IPS DF 19.7 (cell line): ENCODE measurements around the gene FMN2.

Experiments used
- DNase-seq: peaks from one replicate; pipeline ENCODE4 v3.0.0-alpha.2; 2013; ENCODE audit warnings: low read depth, low spot score

Gene FMN2

DNA sequence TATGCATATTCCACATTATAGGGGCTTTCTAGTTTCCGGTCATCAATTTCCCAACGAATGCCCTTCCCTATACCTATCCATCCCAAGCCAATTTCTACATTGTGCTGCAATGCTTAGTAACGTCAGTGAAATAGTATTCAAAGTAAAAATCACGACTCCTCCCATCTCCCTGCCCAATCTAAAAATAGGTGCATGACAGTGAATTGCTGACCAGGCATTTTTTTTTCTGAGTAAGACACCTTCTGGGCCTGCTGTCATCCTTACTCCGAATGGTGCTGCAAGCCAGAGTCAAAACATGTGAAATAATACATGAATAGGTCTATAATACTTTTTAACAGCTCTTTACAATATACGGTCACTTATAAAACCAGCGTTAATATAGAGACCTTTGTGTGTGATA, 400.1 kb downstream of the FMN2 start:
- DNase-seq: no peak

GRCh38 chr1:240492832-240493440, 401.3 kb downstream of the FMN2 start:
- DNase-seq: peak; percentile 57

DNA sequence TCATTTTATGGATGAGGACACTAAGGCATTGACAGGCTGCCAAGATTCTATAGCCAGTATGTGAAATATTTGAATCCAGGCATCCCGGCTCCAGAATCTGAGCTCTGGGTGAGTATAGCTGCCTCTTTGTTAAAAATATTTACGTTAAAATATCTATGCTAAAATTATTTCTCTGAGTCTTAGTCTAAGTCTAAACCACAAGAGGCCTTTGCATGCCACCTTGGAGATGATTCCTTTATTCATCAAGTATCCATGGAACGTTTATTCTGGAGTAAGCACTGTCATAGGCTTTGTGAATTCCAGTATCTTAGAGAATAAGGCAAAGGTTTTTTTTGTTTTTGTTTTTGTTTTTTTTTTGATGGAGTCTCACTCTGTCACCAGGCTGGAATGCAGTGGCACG, 403.9 kb downstream of the FMN2 start:
- no peak for DNase-seq

GRCh38 chr1:240496356-240496755, 404.7 kb downstream of the FMN2 start:
- no peak for DNase-seq

DNA sequence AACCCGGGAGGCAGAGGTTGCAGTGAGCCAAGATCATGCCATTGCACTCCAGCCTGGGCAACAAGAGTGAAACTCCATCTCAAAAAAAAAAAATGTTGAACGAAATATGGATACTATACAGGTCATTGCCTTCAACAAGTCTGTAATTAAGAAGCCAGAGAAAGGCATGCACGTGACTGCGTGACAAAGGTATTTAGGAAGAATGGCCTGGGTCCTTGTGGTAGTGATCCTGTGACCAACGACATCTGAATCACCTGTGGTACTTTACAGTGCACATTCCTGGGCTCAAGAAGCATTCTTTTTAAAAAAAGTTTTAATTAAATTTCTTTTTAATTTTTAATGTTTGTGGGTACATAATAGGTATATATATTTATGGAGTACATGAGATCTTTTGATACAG, 405.3 kb downstream of the FMN2 start:
- DNase-seq: no peak

- no peak for DNase-seq
Observed at GRCh38 chr1:240497908-240498307, 406.2 kb downstream of the FMN2 start.

GRCh38 chr1:240498335-240498734, 406.7 kb downstream of the FMN2 start:
- no peak for DNase-seq

DNA sequence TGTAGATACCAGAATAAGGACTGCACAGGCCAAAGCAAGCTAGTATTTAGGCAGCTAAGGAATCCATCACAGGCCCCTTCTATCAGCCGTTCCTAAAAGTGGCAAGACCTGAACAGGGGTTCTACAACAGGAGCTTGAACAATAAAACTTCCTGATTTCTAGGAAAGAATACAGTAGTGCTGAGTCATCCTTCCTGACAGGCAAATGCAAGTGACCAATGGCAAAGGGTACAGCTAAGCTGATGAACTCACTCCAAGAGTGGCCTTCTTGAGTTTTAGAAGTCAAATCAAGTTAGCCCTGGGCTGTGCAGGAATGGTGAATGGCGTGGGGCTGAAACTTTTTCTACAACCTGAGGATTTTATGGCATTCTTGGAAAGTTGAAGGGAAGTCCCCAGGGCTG, 407.3 kb downstream of the FMN2 start:
- no peak for DNase-seq

GRCh38 chr1:240500647-240501046, 409.0 kb downstream of the FMN2 start:
- no peak for DNase-seq

DNA sequence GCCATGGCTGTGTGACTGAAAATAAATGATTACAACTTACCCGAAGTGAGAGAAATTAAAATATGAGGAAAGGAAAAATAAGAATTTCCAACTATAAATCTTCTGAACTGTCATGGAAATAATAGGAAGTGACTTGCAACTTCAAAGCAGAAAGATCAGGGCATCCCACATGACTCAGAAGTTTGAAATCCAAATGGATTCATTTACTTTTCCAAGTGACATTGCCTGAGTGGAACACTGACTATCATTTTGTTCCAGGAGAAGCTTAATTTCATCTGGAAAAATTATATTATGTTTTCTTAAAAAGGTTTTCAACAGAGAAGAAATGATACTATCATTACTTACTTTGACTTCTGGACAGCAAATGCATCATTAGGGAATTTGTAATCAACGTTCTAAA, 409.4 kb downstream of the FMN2 start:
- no peak for DNase-seq

GRCh38 chr1:240503036-240503435, 411.4 kb downstream of the FMN2 start:
- no peak for DNase-seq

- DNase-seq: no peak
Observed at GRCh38 chr1:240503558-240503957, 411.9 kb downstream of the FMN2 start.

DNA sequence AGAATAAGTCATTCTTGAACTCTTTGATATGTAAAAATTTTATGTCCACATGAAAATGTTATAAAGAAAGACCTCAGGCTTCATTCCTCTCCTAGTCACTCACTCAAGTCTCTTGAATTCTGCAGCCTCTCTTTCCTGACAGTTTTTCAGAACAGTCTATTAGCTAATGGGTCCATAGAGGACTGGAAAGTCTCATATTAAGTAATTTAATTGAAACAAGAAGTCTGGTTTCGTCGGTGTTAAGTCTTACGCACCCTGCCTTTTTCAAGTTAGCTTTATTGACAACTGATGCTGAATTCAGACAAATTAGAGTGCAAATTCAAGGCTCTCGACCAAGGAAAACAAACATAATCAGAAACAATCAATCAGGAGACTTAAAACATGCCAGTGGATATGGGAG, 414.5 kb downstream of the FMN2 start:
- DNase-seq: no peak

DNA sequence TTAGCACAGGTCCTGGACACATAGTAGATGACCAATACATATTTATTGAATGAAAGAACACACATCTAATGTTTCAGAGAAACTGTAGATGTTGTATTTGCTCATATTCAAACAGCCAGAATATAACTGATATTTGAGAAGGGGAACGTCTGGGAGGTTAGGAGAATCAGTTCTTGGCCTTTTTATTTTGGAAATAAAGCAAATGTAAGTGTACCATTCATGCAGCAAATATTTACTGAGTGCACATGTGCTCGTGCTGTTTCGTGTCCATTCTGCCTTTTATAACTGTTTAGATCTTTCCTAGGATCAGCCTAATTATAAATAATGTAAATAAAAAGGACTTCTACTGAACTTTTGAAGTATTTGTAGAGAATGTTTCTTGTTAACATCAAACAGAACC, 416.5 kb downstream of the FMN2 start:
- DNase-seq: no peak

DNA sequence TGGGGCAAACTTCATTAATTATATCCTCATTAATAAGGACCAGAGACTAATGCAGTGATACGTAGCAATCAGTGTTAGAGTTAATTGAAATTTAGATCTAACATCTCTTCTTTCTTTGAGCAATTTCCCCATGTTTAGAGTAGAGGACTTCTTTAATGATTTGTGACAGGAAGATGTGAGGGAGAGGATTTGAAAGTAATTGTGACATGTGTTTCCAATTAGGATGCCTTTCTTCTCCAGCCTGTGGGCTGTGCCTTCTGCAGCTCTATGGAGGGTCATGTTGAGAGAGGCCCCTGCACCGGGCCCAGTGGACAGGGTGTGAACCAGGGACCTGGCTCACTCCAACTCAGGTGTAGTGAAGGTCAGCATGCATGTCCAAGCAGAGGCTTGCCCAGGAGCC, 417.3 kb downstream of the FMN2 start:
- DNase-seq: no peak

DNA sequence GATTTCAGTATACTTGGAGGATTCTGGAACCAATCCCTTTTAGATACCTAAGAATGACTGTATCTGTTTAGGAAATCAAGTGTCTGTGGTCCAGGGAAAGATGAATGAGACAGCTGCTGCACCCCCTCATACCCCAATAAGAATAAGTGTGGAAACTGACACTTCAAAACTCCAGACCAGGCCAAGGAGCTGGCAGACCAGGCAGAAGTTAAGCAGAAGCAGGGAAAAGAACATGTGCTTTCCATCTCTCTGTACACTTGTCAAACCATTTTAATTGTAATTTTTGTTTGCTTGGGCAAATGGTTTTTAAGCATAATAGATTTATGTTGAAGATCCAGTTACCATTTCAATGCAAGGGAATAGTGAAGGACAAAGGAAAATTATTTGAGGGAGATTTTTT, 420.1 kb downstream of the FMN2 start:
- DNase-seq: no peak

GRCh38 chr1:240515505-240515904, 423.8 kb downstream of the FMN2 start:
- DNase-seq: no peak

- no peak for DNase-seq
Observed at GRCh38 chr1:240516069-240516468, 424.4 kb downstream of the FMN2 start.

- DNase-seq: no peak
Observed at GRCh38 chr1:240517891-240518290, 426.2 kb downstream of the FMN2 start.

DNA sequence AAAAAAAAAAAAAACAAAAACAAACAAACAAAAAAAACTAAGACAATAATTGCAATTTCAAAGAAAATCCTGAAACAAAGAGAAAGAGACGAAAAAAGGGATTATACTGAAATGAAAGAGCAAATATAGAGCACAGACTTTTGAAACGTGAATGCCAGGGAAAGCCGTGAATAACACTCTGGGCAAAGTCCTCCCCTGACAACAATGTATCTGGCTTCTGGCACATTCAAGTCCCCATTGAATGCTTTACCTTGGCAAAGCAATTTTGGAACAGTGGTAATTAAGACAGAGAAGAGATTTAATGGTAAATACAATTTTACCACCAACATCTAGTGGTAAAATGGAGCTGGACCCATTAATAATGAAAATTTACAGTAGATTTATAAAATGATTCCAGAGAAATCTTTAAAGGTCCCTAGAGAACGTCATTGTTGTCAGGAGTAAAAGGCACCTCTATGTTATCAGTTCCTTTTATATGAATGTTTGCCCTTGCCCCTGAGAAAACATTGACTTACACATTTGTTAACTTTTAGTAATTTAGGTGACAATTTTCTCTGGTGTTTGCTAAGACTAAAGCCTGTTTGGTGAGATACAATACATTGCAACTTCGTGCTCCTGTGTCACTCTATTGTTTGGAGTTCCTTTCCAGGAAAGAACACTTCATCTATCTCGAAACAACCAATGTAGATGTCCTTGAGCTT, 430.6 kb downstream of the FMN2 start:
- no peak for DNase-seq

DNA sequence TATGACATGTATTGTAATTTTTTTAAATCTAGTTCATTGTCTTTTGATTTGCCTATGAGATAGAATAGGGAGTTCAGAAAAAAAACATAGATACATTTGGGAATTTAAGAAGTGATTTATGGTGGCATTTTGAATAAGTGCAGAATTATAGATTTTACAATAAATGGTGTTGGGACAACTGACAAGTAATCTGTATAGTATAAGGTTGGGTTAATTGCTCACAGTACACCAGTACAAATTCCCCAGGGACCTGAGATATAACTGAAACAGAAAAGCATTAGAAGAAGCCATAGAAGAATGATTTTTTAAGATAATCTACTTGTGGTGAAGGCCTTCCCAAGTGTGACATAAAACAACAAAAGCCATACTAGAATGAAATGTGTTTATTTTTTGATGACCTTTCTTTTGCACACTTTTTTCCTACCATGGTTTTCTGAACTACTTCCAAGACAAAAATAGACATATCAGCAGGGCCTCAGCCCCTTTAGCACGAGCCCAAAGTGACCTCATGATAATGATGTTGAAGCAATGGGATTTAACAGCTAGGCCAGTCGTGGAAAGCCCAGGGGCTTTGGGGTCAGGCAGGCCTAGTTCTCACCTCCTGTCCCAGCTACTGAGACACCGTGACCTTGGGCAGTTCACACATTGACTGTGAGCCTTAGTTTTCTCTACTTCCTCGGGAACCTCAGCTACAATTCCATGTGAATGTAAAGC, 432.8 kb downstream of the FMN2 start:
- DNase-seq: no peak
